K562 (cell line): ENCODE measurements around the gene MAGI1. TPM values are rescaled to one million over a fixed set of nuclear protein-coding genes. Genes with fewer than 3 reads are reported as not detected.

ENCODE experiments used
- BRF1 ChIP-seq: IDR thresholded peaks from 3 replicates; pipeline ENCODE4 v1.6.1; 2011; ENCODE audit warnings: borderline replicate concordance, mild to moderate bottlenecking; ENCODE audit not compliant: insufficient read length; ENCODE audit errors: extremely low read depth
- BRF2 ChIP-seq: IDR thresholded peaks from 3 replicates; pipeline ENCODE4 v1.6.1; 2011; ENCODE audit warnings: borderline replicate concordance, mild to moderate bottlenecking; ENCODE audit not compliant: insufficient read length, insufficient read depth
- CBX1 ChIP-seq: sonication (generic); IDR thresholded peaks from 2 replicates; pipeline ENCODE4 v1.6.1; 2016; ENCODE audit warnings: antibody characterized with exemption, low read depth, mild to moderate bottlenecking
- E2F1 ChIP-seq: sonication (generic); formaldehyde crosslinking; IDR thresholded peaks from 2 replicates; pipeline ENCODE4 v1.8.1; 2023; ENCODE audit warnings: mild to moderate bottlenecking, missing genetic modification reagents, moderate library complexity
- GTF2A2 ChIP-seq: IDR thresholded peaks from 2 replicates; pipeline ENCODE4 v1.6.1; 2016; ENCODE audit warnings: mild to moderate bottlenecking, missing genetic modification characterization, missing compliant biosample characterization
- HMG20B ChIP-seq: fragments of 250-450 bp; sonication (Bioruptor Pico); IDR thresholded peaks from 2 replicates; pipeline ENCODE4 v1.5.0; 2021; ENCODE audit warnings: mild to moderate bottlenecking
- ZNF324 ChIP-seq: fragments of 250-450 bp; sonication (Bioruptor Pico); IDR thresholded peaks from 2 replicates; pipeline ENCODE4 v1.4.0; 2020; ENCODE audit warnings: mild to moderate bottlenecking
- ZNF584 ChIP-seq: fragments of 200-800 bp; sonication (Bioruptor generic); IDR thresholded peaks from 2 replicates; pipeline ENCODE4 v1.6.1; 2016; ENCODE audit warnings: low read depth, mild to moderate bottlenecking, missing genetic modification characterization, missing compliant biosample characterization
- polyA plus RNA-seq, 8 experiments: library from polyadenylated mRNA; depleted of rRNA in 4 of 8; stranded (reverse) in 5 of 8; unstranded in 3 of 8; fragments of >200 nt; fragmentation: Nextera tagmentation in 2 of 8; fragmentation: Illumina TruSeq in 1 of 8; extraction: Ambion mirVana in 2 of 8; extraction: Trizol in 1 of 8; gene quantifications; 2 replicates each; pipeline versions ENCODE4 v1.2.1 to v1.2.3, GENCODE V29; 2011 to 2014; ENCODE audit warnings: inconsistent platforms in 1 of 8, missing spikeins in 1 of 8
- total RNA-seq, 7 experiments: library from RNA; depleted of rRNA in 6 of 7; stranded (reverse); fragments of >200 nt in 6 of 7; fragmentation: Illumina TruSeq in 2 of 7; extraction: Trizol in 2 of 7; gene quantifications; 2 replicates each; pipeline versions ENCODE4 v1.2.1 to v1.2.3, GENCODE V29; 2011 to 2021; ENCODE audit warnings: low replicate concordance in 1 of 7
- TF ChIP-seq, protein P1 (sequence below): fragments of 450-650 bp; IDR thresholded peaks from 2 replicates; pipeline ENCODE4 v1.6.1; 2017; ENCODE audit warnings: antibody characterized with exemption
- TF ChIP-seq, protein P2 (sequence below): sonication (generic); formaldehyde crosslinking; IDR thresholded peaks from 2 replicates; pipeline ENCODE4 v1.8.0; 2023; ENCODE audit warnings: missing genetic modification reagents, mild to moderate bottlenecking, borderline replicate concordance
- TF ChIP-seq, protein P3 (sequence below), 2 experiments: fragments of 450-650 bp in 1 of 2; IDR thresholded peaks; 2 replicates each; pipeline ENCODE4 v1.6.1; 2011 to 2017; ENCODE audit warnings: low read depth in 2 of 2, antibody characterized with exemption in 1 of 2, borderline replicate concordance in 1 of 2, low read length in 1 of 2, mild to moderate bottlenecking in 1 of 2, mixed read lengths in 1 of 2; ENCODE audit not compliant: control insufficient read depth in 1 of 2

MAGI1 gene
- total and polyA plus RNA-seq, 9 of the 15 experiments (the other 6 are each of a cell fraction or from before 2014, with no cell fraction given), result 7.8 to 59.4 (median 43.2) TPM

DNA sequence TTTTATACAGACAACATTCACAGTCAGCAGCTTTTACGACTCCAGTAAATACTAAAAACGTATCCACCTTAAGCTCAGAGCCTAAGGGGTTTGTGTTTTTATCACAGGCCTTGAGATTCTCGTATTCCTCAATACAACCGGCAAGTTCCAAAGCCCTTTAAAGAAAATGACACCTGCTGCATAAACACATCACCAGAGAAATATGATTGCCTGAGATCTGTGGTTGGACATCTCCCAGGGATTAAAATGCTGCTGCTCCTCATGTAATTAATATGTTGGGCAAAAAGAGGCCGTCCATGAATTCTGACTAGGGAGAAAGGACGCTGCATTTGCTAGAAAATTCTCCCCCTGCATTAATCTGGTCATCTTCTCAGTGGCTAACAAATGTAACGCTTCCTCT, 544.8 kb downstream of the MAGI1 start (continued):
- TF ChIP-seq BRF1, result no peak
- no peak for TF ChIP-seq E2F1 (CRISPR knock-in tag)
- no peak for TF ChIP-seq ZNF324 (CRISPR knock-in tag)
- no peak for TF ChIP-seq BRF2
- TF ChIP-seq GTF2A2 (tag), result no peak
- TF ChIP-seq HMG20B (CRISPR knock-in tag), result no peak
- TF ChIP-seq, protein P1, sequence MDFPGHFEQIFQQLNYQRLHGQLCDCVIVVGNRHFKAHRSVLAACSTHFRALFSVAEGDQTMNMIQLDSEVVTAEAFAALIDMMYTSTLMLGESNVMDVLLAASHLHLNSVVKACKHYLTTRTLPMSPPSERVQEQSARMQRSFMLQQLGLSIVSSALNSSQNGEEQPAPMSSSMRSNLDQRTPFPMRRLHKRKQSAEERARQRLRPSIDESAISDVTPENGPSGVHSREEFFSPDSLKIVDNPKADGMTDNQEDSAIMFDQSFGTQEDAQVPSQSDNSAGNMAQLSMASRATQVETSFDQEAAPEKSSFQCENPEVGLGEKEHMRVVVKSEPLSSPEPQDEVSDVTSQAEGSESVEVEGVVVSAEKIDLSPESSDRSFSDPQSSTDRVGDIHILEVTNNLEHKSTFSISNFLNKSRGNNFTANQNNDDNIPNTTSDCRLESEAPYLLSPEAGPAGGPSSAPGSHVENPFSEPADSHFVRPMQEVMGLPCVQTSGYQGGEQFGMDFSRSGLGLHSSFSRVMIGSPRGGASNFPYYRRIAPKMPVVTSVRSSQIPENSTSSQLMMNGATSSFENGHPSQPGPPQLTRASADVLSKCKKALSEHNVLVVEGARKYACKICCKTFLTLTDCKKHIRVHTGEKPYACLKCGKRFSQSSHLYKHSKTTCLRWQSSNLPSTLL, result no peak
- no peak for TF ChIP-seq ZNF584 (CRISPR knock-in tag)
- TF ChIP-seq, protein P2, sequence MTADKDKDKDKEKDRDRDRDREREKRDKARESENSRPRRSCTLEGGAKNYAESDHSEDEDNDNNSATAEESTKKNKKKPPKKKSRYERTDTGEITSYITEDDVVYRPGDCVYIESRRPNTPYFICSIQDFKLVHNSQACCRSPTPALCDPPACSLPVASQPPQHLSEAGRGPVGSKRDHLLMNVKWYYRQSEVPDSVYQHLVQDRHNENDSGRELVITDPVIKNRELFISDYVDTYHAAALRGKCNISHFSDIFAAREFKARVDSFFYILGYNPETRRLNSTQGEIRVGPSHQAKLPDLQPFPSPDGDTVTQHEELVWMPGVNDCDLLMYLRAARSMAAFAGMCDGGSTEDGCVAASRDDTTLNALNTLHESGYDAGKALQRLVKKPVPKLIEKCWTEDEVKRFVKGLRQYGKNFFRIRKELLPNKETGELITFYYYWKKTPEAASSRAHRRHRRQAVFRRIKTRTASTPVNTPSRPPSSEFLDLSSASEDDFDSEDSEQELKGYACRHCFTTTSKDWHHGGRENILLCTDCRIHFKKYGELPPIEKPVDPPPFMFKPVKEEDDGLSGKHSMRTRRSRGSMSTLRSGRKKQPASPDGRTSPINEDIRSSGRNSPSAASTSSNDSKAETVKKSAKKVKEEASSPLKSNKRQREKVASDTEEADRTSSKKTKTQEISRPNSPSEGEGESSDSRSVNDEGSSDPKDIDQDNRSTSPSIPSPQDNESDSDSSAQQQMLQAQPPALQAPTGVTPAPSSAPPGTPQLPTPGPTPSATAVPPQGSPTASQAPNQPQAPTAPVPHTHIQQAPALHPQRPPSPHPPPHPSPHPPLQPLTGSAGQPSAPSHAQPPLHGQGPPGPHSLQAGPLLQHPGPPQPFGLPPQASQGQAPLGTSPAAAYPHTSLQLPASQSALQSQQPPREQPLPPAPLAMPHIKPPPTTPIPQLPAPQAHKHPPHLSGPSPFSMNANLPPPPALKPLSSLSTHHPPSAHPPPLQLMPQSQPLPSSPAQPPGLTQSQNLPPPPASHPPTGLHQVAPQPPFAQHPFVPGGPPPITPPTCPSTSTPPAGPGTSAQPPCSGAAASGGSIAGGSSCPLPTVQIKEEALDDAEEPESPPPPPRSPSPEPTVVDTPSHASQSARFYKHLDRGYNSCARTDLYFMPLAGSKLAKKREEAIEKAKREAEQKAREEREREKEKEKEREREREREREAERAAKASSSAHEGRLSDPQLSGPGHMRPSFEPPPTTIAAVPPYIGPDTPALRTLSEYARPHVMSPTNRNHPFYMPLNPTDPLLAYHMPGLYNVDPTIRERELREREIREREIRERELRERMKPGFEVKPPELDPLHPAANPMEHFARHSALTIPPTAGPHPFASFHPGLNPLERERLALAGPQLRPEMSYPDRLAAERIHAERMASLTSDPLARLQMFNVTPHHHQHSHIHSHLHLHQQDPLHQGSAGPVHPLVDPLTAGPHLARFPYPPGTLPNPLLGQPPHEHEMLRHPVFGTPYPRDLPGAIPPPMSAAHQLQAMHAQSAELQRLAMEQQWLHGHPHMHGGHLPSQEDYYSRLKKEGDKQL (CRISPR knock-in tag), result no peak
- TF ChIP-seq, protein P3, sequence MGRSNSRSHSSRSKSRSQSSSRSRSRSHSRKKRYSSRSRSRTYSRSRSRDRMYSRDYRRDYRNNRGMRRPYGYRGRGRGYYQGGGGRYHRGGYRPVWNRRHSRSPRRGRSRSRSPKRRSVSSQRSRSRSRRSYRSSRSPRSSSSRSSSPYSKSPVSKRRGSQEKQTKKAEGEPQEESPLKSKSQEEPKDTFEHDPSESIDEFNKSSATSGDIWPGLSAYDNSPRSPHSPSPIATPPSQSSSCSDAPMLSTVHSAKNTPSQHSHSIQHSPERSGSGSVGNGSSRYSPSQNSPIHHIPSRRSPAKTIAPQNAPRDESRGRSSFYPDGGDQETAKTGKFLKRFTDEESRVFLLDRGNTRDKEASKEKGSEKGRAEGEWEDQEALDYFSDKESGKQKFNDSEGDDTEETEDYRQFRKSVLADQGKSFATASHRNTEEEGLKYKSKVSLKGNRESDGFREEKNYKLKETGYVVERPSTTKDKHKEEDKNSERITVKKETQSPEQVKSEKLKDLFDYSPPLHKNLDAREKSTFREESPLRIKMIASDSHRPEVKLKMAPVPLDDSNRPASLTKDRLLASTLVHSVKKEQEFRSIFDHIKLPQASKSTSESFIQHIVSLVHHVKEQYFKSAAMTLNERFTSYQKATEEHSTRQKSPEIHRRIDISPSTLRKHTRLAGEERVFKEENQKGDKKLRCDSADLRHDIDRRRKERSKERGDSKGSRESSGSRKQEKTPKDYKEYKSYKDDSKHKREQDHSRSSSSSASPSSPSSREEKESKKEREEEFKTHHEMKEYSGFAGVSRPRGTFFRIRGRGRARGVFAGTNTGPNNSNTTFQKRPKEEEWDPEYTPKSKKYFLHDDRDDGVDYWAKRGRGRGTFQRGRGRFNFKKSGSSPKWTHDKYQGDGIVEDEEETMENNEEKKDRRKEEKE (IDR thresholded peaks at IDR 0.05; ENCODE audit: borderline replicate concordance in 1 of 2, control insufficient read depth in 1 of 2, low read depth in 2 of 2, low read length in 1 of 2), result no peak
- no peak for TF ChIP-seq CBX1
